Measurements from ENCODE around the gene A1BG. TPM values are rescaled to one million over a fixed set of nuclear protein-coding genes. Genes with fewer than 3 reads are reported as not detected.

The A1BG gene
- polyA plus RNA-seq, 3 donors = 30.2 to 54.5 (median 35.3) TPM

DNA sequence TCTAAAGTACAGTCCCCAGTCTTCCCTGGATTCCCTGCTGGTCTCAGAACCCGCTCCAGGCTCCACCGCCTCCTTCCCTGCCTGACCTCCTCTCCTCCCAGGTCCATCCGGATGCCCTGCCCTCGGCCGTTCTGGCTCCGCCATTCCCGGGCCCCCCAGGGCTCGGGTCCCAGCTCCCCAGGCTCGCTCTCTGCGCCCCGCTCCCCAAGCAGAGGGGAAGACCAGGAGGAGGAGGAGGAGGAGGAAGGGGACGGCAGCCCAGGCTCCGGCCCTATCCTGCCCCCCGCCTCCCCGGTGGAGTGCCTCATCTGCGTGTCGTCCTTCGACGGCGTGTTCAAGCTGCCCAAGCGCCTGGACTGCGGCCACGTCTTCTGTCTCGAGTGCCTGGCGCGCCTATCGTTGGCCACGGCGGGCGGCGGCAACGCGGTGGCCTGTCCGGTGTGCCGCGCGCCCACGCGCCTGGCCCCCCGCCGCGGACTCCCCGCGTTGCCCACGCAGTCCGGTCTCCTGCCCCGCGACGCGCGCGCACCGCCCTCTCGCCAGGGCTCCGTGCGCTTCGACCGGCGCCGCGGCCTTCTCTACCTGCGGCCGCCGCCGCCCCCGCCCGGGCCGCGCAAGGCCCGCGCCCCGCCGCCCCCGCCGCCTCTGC, 42.8 kb upstream of the A1BG start:
- peaks cover 8 to 10% of the 10 kb centered on the region in 2 donors for H3K4me1 ChIP-seq (ENCODE audit: control insufficient read depth in 1 of 2, insufficient read depth in 2 of 2, low read length in 2 of 2)
- Mint-ChIP-seq H3K9me3 (peaks cover 0 to 11% (median 0%) of the 10 kb centered on the region in 7 donors), H3K4me1 (peaks cover 17% of the 10 kb centered on the region), H3K27me3 (ENCODE audit: low read depth in 3 of 3) (peaks cover 30 to 44% (median 43%) of the 10 kb centered on the region in 3 donors), H3K36me3 (peaks cover 38% of the 10 kb centered on the region in 2 donors), H3K27ac (no peak overlapping the region), H3K4me3 (peak overlapping the region in 1 of 2 donors; percentile 36)
- DNase-seq = peak in 1 of 3 donors; percentile 1
- no peak overlapping the region for H3K4me2 ChIP-seq (replicated peaks; ENCODE audit: extremely low read depth, low read length, poor library complexity, severe bottlenecking)
- no peaks in the 10 kb centered on the region for H3K79me2 ChIP-seq (ENCODE audit: insufficient read depth, low read length)
- H3K9me3 ChIP-seq (replicated peaks in 1 of 2; ENCODE audit: control insufficient read depth in 1 of 2, insufficient read depth in 1 of 2, low read length in 2 of 2) = no peaks in the 10 kb centered on the region
- peaks cover 31 to 40% of the 10 kb centered on the region in 2 donors for H3K36me3 ChIP-seq (replicated peaks in 1 of 2; ENCODE audit: control insufficient read depth in 1 of 2, insufficient read depth in 2 of 2, low read length in 2 of 2)
- H2AFZ ChIP-seq (ENCODE audit: insufficient read depth, low read depth, low read length, poor library complexity, severe bottlenecking) = no peak overlapping the region
- H3K4me3 ChIP-seq (replicated peaks in 1 of 3; ENCODE audit: low read depth in 2 of 3, low read length in 3 of 3) = no peak overlapping the region
- H3K27me3 ChIP-seq (ENCODE audit: control insufficient read depth in 2 of 2, insufficient read depth in 2 of 2, low read length in 2 of 2) = peaks cover 5 to 30% of the 10 kb centered on the region in 2 donors
- H3K9ac ChIP-seq (ENCODE audit: insufficient read depth, low read length, poor library complexity, severe bottlenecking) = no peak overlapping the region
- intact Hi-C loops (cut with micrococcal nuclease) = no loop called here
- TF ChIP-seq, protein P1, sequence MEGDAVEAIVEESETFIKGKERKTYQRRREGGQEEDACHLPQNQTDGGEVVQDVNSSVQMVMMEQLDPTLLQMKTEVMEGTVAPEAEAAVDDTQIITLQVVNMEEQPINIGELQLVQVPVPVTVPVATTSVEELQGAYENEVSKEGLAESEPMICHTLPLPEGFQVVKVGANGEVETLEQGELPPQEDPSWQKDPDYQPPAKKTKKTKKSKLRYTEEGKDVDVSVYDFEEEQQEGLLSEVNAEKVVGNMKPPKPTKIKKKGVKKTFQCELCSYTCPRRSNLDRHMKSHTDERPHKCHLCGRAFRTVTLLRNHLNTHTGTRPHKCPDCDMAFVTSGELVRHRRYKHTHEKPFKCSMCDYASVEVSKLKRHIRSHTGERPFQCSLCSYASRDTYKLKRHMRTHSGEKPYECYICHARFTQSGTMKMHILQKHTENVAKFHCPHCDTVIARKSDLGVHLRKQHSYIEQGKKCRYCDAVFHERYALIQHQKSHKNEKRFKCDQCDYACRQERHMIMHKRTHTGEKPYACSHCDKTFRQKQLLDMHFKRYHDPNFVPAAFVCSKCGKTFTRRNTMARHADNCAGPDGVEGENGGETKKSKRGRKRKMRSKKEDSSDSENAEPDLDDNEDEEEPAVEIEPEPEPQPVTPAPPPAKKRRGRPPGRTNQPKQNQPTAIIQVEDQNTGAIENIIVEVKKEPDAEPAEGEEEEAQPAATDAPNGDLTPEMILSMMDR (IDR thresholded peaks at IDR 0.05) = no peak
- H3K27ac ChIP-seq (ENCODE audit: low read depth in 1 of 2, low read length in 2 of 2) = no peak overlapping the region
- peaks cover 4% of the 10 kb centered on the region for H4K20me1 ChIP-seq (ENCODE audit: insufficient read depth, low read length)
- WGBS (ENCODE audit: insufficient coverage) = 6% methylated on average over 63 of the region's 75 CpGs

DNA sequence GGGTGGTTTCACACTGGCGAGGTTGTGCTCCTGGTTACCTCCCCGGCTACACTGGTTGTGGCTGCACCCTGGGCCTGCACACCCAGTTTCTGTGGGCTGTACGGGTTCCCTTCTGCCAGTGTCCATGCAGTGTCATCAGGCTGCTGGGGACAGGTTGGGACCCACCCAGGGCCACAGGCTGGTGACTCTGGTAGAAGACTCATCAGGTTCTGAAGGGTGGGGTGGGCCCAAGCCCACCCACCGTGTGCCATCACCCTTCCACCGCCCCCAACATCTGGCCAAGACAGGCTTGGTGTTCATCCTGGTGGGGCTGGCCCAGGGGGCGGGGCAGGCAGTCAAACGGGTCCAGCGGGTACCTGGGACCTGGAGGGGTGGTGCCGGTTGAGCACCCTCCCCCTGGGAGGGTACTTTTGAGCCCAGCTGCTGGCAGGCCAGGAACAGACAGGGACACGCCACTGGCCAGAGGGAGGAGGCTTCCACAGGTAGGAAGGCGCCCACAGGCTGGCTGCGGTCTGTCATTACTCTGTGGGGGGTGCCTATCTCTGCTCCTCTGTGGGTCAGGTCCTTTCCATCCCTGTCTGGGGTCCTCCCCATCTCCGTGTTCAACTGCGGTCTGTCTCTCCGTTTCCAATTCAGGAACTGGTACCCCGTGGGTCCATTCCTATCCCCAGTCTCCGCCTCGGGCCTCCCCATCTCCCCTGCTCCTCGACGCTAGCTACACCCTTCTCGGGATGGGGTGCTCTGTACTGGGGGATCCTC, 42.1 kb upstream of the A1BG start, which contains the start of gene RNF225:
Gene RNF225, plus strand, starts transcription at position 437 of the 759 bp plus-strand sequence. CDS start 434 bp downstream, outside the sequence.
- peaks cover 37 to 47% of the 10 kb centered on the region in 2 donors for H3K36me3 ChIP-seq (replicated peaks in 1 of 2; ENCODE audit: control insufficient read depth in 1 of 2, insufficient read depth in 2 of 2, low read length in 2 of 2)
- peaks cover 45% of the 10 kb centered on the region in 2 donors for H3K36me3 Mint-ChIP-seq
- peaks cover 30 to 44% (median 43%) of the 10 kb centered on the region in 3 donors for H3K27me3 Mint-ChIP-seq (ENCODE audit: low read depth in 3 of 3)
- no peak within 1 kb of the TSS for H3K4me2 ChIP-seq (replicated peaks; ENCODE audit: extremely low read depth, low read length, poor library complexity, severe bottlenecking)
- H4K20me1 ChIP-seq (ENCODE audit: insufficient read depth, low read length) = peaks cover 4% of the 10 kb centered on the region
- peak within 1 kb of the TSS in 1 of 7 donors; percentile 7 for H3K27ac Mint-ChIP-seq
- peak within 1 kb of the TSS in 1 of 2 donors; percentile 48 for H3K4me3 Mint-ChIP-seq
- H3K4me1 Mint-ChIP-seq = peaks cover 12% of the 10 kb centered on the region
- H2AFZ ChIP-seq (ENCODE audit: insufficient read depth, low read depth, low read length, poor library complexity, severe bottlenecking) = no peak within 1 kb of the TSS
- H3K79me2 ChIP-seq (ENCODE audit: insufficient read depth, low read length) = peaks cover 3% of the 10 kb centered on the region
- H3K9me3 Mint-ChIP-seq = peaks cover 0 to 8% (median 0%) of the 10 kb centered on the region in 7 donors
- DNase-seq = peak in 1 of 3 donors; percentile 2
- TF ChIP-seq, protein P1 (IDR thresholded peaks at IDR 0.05) = no peak
- H3K4me3 ChIP-seq (replicated peaks in 1 of 3; ENCODE audit: low read depth in 2 of 3, low read length in 3 of 3) = no peak within 1 kb of the TSS
- H3K27me3 ChIP-seq (ENCODE audit: control insufficient read depth in 2 of 2, insufficient read depth in 2 of 2, low read length in 2 of 2) = peaks cover 5 to 30% of the 10 kb centered on the region in 2 donors
- no peak within 1 kb of the TSS for H3K9ac ChIP-seq (ENCODE audit: insufficient read depth, low read length, poor library complexity, severe bottlenecking)
- no peak within 1 kb of the TSS for H3K27ac ChIP-seq (ENCODE audit: low read depth in 1 of 2, low read length in 2 of 2)
- 45% methylated on average over 18 of the region's 21 CpGs for WGBS (ENCODE audit: insufficient coverage)
- intact Hi-C loops (cut with micrococcal nuclease) = no loop called here
- peaks cover under 1 to 4% of the 10 kb centered on the region in 2 donors for H3K4me1 ChIP-seq (ENCODE audit: control insufficient read depth in 1 of 2, insufficient read depth in 2 of 2, low read length in 2 of 2)
- no peaks in the 10 kb centered on the region for H3K9me3 ChIP-seq (replicated peaks in 1 of 2; ENCODE audit: control insufficient read depth in 1 of 2, insufficient read depth in 1 of 2, low read length in 2 of 2)
